PC-9 (cell line): ENCODE data around the gene KIT. TPM values are rescaled to one million over a fixed set of nuclear protein-coding genes. Genes with fewer than 3 reads are reported as not detected.

Source experiments
- BruUV-seq: library from RNA; stranded (reverse); fragments of 400-500 nt; replicated peaks from 2 replicates; lab custom pipeline; 2021; lab: Mats Ljungman, UMichigan
- CTCF ChIA-PET: fragments of 300-600 bp; sonication (Branson Sonifier 250); formaldehyde crosslinking; loops from one replicate; lab custom pipeline; 2022; ENCODE audit warnings: antibody characterized with exemption; lab: Charles Lee
- POLR2A ChIA-PET: fragments of 300-600 bp; sonication (Branson Sonifier 250); formaldehyde crosslinking; loops from one replicate; lab custom pipeline; 2022; ENCODE audit warnings: antibody characterized with exemption; ENCODE audit not compliant: unreplicated experiment; lab: Charles Lee
- DNase-seq, 2 experiments: peaks; one replicate each; pipeline versions ENCODE4 v3.0.0 to v3.0.0-alpha.2; 2015 to 2022; ENCODE audit warnings: mixed read lengths in 1 of 2
- H2AFZ ChIP-seq: fragments of 200-600 bp; sonication (generic); 2 replicates; pipeline ENCODE4 v1.8.1; 2017; ENCODE audit warnings: antibody characterized with exemption
- H3F3A ChIP-seq: fragments of 200-600 bp; sonication (generic); 2 replicates; pipeline ENCODE4 v1.8.1; 2017; ENCODE audit warnings: antibody characterized with exemption, mild to moderate bottlenecking, low read depth; ENCODE audit not compliant: insufficient read depth
- H3K27ac ChIP-seq: fragments of 200-600 bp; sonication (generic); 2 replicates; pipeline ENCODE4 v1.6.1; 2016; ENCODE audit warnings: mixed run types
- H3K27me3 ChIP-seq: fragments of 200-600 bp; sonication (generic); 2 replicates; pipeline ENCODE4 v1.6.1; 2016; ENCODE audit warnings: low read depth, mixed run types; ENCODE audit not compliant: insufficient read depth
- H3K36me3 ChIP-seq: fragments of 200-600 bp; sonication (generic); 2 replicates; pipeline ENCODE4 v1.6.1; 2016; ENCODE audit warnings: low read depth, mixed run types
- H3K4me1 ChIP-seq: fragments of 200-600 bp; sonication (generic); replicated peaks from 2 replicates; pipeline ENCODE4 v1.6.1; 2016; ENCODE audit warnings: mixed run types; ENCODE audit not compliant: insufficient read depth
- H3K4me2 ChIP-seq: fragments of 200-600 bp; sonication (generic); 2 replicates; pipeline ENCODE4 v1.6.1; 2017; ENCODE audit warnings: mixed run types
- H3K4me3 ChIP-seq: fragments of 200-600 bp; sonication (generic); 2 replicates; pipeline ENCODE4 v1.6.1; 2016; ENCODE audit warnings: mixed run types
- H3K79me2 ChIP-seq: fragments of 200-600 bp; sonication (generic); 2 replicates; pipeline ENCODE4 v1.6.1; 2017; ENCODE audit warnings: low read depth, mixed run types
- H3K9me2 ChIP-seq: fragments of 200-600 bp; sonication (generic); 2 replicates; pipeline ENCODE4 v1.8.1; 2017; ENCODE audit warnings: mild to moderate bottlenecking; ENCODE audit not compliant: insufficient read depth
- H3K9me3 ChIP-seq: fragments of 200-600 bp; sonication (generic); 2 replicates; pipeline ENCODE4 v1.8.1; 2016; ENCODE audit warnings: low read depth; ENCODE audit not compliant: insufficient read depth
- H4K20me1 ChIP-seq: fragments of 200-600 bp; sonication (generic); 2 replicates; pipeline ENCODE4 v1.8.1; 2017; ENCODE audit not compliant: insufficient read depth
- EZH2 ChIP-seq: fragments of 200-600 bp; sonication (generic); IDR thresholded peaks from 2 replicates; pipeline ENCODE4 v1.8.0; 2017; ENCODE audit warnings: antibody characterized with exemption, low read depth
- intact Hi-C: fragments of 100-400 bp; cut with micrococcal nuclease; formaldehyde crosslinking; loops from one replicate; pipeline ENCODE4 v1.10.0; 2022; ENCODE audit not compliant: unreplicated experiment
- total RNA-seq: library from RNA; stranded (reverse); gene quantifications from 2 replicates; pipeline ENCODE4 v1.2.3, GENCODE V29; 2021
- TF ChIP-seq, protein P1 (sequence below): fragments of 200-600 bp; sonication (generic); conservative IDR thresholded peaks from 2 replicates; pipeline ENCODE4 v1.6.1; 2017; ENCODE audit warnings: mixed run types, antibody characterized with exemption, mild to moderate bottlenecking, moderate library complexity

Gene KIT
- total RNA-seq, 1 experiment from 2014 or later: not detected

DNA sequence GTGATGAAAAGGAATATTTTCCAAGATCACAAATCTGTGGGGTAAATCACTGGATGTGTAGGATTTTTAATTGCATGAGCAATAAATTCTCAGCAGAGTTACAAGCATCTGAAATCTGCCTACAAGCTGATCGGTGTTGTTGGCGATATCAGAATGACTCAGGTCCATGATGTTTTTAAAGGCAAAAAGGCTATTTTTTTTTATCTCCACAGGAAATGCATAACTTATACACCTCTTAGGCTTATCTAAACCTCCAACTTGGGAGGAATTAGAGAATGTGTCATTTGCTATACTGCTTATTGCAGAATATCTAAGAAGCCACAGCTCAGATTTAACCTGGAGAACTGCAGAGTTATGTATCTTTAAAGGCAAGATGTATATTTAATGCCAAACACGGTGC lies 61.6 kb downstream of the KIT start:
- Histone ChIP-seq H4K20me1 (no peaks in the 10 kb centered on the region), H3F3A (no peaks in the 10 kb centered on the region), H3K27ac (no peak overlapping the region), H3K79me2 (no peaks in the 10 kb centered on the region), H3K36me3 (no peaks in the 10 kb centered on the region), H3K9me3 (no peaks in the 10 kb centered on the region), H2AFZ (no peak overlapping the region), H3K4me1 (no peaks in the 10 kb centered on the region), H3K4me3 (no peak overlapping the region), H3K27me3 (no peaks in the 10 kb centered on the region), H3K9me2 (no peaks in the 10 kb centered on the region), H3K4me2 (no peak overlapping the region)
- POLR2A ChIA-PET: no interaction called here
- no peak for DNase-seq
- CTCF ChIA-PET: no interaction called here
- intact Hi-C loops: no loop called here
- no TSS peak for BruUV-seq
- no peak for TF ChIP-seq EZH2
- TF ChIP-seq, protein P1, sequence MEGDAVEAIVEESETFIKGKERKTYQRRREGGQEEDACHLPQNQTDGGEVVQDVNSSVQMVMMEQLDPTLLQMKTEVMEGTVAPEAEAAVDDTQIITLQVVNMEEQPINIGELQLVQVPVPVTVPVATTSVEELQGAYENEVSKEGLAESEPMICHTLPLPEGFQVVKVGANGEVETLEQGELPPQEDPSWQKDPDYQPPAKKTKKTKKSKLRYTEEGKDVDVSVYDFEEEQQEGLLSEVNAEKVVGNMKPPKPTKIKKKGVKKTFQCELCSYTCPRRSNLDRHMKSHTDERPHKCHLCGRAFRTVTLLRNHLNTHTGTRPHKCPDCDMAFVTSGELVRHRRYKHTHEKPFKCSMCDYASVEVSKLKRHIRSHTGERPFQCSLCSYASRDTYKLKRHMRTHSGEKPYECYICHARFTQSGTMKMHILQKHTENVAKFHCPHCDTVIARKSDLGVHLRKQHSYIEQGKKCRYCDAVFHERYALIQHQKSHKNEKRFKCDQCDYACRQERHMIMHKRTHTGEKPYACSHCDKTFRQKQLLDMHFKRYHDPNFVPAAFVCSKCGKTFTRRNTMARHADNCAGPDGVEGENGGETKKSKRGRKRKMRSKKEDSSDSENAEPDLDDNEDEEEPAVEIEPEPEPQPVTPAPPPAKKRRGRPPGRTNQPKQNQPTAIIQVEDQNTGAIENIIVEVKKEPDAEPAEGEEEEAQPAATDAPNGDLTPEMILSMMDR: no peak

DNA sequence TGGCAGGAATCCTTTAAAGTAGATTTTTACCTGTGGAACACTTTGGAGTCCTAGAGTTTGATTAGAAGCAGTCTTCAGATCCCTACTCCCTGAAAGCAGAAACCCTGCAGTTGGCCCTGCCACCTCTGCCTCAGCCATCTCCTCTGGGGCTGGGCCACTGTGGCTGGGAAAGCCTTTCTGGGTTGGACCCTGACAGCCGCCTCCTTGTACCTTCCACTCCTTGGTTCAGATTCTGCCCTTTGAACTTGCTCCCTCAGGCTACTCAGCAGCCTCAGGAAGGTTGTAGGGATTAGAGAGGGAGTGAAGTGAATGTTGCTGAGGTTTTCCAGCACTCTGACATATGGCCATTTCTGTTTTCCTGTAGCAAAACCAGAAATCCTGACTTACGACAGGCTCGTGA lies 65.5 kb downstream of the KIT start:
- Histone ChIP-seq H3K36me3 (no peaks in the 10 kb centered on the region), H3K4me3 (no peak overlapping the region), H4K20me1 (no peaks in the 10 kb centered on the region), H3K9me3 (no peaks in the 10 kb centered on the region), H3K27me3 (no peaks in the 10 kb centered on the region), H3K9me2 (no peaks in the 10 kb centered on the region), H3F3A (no peaks in the 10 kb centered on the region), H3K4me2 (no peak overlapping the region), H3K79me2 (no peaks in the 10 kb centered on the region), H3K27ac (no peak overlapping the region), H2AFZ (no peak overlapping the region), H3K4me1 (no peaks in the 10 kb centered on the region)
- intact Hi-C loops: no loop called here
- CTCF ChIA-PET: no interaction called here
- no TSS peak for BruUV-seq
- no peak for DNase-seq
- POLR2A ChIA-PET: no interaction called here
- TF ChIP-seq EZH2: no peak
- TF ChIP-seq, protein P1: no peak

DNA sequence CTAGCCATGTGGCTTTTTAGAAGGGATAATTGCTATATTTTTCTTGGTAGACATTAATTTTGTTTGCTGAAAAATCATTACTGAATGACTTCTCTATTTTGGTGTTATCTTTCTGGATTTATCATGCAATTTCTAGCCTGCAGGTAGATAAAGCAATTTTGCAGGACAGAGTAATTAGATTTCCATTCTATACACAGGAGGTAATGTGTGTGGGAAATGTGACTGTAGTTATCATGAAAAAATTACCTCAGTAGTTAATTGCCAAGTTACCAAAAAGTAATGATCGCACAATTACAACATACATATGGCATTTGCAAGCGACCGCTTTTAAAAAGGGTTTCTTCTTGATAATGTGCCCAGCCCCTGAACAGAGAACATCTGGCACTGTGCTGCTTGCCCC lies 66.1 kb downstream of the KIT start:
- no peak overlapping the region for H3K4me3 ChIP-seq

More for the DNA sequence above, 66.1 kb downstream of the KIT start:
- Histone ChIP-seq H3K79me2 (no peaks in the 10 kb centered on the region), H3K27ac (no peak overlapping the region), H3K9me3 (no peaks in the 10 kb centered on the region), H3K9me2 (no peaks in the 10 kb centered on the region), H4K20me1 (no peaks in the 10 kb centered on the region), H3K27me3 (no peaks in the 10 kb centered on the region), H2AFZ (no peak overlapping the region), H3K4me1 (no peaks in the 10 kb centered on the region), H3K36me3 (no peaks in the 10 kb centered on the region), H3K4me2 (no peak overlapping the region), H3F3A (no peaks in the 10 kb centered on the region)
- intact Hi-C loops: no loop called here
- BruUV-seq: no TSS peak
- POLR2A ChIA-PET: no interaction called here
- TF ChIP-seq EZH2: no peak
- TF ChIP-seq, protein P1: no peak
- DNase-seq: no peak
- CTCF ChIA-PET: no interaction called here
